ENCODE results near the gene CASKIN2.
A peak's percentile ranks its signal among the peaks of the same experiment; 100 is the strongest.

Gene CASKIN2, protein sequence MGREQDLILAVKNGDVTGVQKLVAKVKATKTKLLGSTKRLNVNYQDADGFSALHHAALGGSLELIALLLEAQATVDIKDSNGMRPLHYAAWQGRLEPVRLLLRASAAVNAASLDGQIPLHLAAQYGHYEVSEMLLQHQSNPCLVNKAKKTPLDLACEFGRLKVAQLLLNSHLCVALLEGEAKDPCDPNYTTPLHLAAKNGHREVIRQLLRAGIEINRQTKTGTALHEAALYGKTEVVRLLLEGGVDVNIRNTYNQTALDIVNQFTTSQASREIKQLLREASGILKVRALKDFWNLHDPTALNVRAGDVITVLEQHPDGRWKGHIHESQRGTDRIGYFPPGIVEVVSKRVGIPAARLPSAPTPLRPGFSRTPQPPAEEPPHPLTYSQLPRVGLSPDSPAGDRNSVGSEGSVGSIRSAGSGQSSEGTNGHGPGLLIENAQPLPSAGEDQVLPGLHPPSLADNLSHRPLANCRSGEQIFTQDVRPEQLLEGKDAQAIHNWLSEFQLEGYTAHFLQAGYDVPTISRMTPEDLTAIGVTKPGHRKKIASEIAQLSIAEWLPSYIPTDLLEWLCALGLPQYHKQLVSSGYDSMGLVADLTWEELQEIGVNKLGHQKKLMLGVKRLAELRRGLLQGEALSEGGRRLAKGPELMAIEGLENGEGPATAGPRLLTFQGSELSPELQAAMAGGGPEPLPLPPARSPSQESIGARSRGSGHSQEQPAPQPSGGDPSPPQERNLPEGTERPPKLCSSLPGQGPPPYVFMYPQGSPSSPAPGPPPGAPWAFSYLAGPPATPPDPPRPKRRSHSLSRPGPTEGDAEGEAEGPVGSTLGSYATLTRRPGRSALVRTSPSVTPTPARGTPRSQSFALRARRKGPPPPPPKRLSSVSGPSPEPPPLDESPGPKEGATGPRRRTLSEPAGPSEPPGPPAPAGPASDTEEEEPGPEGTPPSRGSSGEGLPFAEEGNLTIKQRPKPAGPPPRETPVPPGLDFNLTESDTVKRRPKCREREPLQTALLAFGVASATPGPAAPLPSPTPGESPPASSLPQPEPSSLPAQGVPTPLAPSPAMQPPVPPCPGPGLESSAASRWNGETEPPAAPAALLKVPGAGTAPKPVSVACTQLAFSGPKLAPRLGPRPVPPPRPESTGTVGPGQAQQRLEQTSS (N-terminal part only)

DNA sequence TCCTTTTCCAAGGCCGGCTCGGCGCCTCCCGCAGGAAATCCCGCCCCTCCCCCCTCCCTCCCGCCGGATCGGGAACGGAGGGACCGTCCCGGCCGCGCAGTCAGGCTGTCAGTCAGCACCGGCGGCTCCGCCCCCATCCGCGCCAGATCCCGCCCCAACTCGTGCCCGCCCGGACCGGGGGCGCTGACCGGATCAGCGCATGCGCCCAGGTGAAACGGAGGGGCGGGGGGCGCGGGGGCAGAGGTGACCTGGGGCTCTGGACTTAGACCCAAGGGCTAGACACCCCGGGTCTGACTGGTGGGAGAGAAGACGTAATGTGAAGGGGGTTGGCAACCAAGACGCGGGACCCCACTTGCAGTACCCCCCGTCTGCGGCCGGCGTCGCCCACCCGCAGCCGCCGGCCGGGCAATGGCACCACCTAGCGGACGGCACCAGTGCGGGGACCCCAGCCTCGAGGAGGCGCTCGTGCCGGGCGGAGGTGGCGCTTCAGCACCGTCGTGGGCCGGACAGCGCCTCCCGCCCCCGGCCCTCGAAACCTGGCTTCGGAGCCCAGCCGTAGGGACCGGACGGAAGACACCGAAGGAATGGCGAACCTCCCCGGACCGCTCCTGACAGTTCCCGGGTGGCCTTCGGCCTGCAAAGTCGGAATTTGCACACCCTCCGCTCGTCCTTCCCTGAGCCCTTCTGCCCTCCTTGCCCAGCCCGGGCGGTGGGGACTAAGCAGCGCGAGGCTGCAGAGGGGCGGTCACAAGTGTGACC, at the start of gene CASKIN2:
TSS of gene CASKIN2 (minus strand) at position 42 of the 759 bp plus-strand sequence. CDS start 1,733 bp downstream, outside the sequence.
- peak; percentile 76 for DNase-seq

DNA sequence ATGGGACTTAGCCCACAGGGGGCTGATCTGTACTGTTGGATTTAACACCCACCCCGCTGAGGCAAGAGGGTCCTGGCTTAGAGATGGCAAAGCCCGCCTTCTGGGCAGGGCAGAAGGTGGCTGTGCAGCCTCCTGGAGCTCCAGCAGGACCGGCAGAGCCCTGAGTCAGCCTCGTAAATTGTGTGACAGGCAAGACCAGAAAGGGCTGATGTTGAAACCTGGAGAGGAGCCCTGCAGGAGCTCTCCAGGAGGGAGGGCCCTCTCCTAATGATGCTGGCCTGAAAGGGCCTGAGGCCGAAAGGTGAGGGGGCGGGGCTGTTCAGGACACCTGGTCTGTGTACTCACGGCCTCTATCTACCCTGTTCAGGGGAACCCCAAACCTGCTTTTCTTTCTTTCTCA, 49.7 kb upstream of the CASKIN2 start:
- no peak for DNase-seq

DNA sequence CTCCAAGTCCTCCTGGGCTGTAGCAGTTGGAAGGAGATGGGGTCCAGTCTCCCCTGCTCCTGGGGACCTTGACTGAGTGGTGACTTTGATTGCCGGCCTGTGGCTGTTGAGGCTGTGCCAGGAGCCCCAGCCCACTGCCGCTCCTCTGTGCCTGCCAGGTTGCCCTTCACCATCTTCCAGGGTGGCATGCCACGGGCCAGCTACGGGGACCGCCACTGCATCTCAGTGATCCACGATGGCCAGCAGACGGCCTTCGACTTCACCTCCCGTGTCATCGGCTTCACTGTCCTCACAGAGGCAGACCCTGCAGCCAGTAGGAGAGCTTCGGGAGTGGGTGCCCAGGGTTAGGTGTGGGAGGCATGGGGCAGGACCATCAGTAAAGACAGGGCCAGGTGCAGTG, 48.9 kb upstream of the CASKIN2 start:
- no peak for DNase-seq

DNA sequence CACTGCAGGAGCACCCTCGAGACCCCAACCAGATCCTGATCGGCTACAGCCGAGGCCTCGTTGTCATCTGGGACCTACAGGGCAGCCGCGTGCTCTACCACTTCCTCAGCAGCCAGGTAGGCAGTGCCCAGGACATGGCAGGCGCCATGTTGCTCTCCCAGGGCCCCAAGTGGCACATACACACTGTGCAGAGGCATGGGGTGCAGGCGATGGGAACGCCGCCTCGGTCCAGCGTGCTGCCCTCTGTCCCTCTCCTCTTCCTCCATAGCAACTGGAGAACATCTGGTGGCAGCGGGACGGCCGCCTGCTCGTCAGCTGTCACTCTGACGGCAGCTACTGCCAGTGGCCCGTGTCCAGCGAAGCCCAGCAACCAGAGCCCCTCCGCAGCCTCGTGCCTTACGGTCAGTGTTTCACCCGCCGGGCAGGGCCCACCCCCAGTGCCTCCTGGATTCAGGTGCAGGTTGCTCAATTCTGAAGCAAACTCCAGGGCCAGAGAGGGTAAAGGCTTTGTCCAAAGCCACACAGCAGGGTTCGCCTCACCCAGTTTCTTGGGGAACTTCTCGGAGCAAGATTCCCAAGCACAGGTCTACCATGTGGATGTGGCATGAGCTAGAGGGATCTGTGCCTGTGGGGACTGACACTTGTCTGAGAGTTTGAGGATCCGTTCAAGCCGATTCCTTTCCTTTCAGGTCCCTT, 47.9 kb upstream of the CASKIN2 start:
- no peak for DNase-seq

DNA sequence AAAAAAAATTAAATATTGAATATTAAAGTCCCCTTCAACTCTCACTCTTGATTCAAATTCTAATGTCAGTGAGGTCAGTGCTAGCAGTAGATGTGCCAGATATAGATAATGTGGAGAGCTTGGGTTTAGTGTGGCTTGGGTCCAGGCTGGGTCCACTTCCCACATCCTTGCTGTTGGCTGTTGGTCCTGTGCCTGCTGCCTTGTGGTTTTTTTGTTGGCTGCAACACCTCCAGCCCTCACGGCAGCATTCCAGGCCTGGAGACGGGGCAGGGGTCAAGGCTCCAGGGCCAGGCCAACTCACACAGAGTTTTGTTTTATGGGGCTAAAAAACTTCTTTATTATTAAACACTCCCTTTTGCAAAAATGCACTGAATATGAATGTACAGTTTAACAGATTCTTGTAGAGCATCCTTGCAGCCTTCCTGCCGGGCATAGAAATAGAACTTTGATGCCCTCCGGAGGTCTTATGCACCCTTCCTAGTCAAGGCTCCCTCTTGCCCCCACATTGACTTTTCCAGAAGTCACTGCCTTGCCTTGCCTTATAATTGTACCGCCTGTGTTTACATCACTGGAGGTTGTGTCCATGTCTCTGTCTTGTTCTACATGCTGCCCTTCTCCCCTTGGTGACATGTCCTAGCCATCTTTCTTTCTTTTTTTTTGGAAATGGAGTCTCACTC, 46.7 kb upstream of the CASKIN2 start:
- DNase-seq: no peak

DNA sequence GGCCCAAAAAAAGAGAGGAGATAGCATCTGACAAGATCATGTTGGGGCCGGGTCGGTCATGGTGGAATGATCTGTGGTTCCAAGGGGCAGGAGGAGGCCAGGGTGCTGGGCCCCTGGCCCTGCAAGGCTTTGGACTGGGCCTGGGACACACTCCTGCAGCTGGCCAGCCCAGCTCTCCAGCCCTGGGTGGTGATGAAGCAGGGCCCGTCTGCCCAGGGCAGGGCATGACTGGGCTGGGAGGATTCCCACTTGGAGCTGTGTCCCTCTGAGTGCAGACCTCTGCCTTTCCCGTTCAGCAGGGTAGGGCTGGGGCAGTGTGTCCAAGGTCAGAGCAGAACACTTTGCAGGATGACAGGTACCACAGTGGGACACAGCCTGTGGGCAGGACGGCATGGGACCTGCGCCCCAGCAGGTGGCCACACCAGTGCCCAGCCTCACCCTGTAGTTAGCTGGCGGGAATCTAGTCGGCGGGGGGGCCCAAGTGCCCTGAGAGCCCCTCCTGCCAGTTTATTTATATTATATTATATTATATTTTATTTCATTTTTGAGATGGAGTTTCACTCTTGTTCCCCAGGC, 44.7 kb upstream of the CASKIN2 start:
- no peak for DNase-seq

DNA sequence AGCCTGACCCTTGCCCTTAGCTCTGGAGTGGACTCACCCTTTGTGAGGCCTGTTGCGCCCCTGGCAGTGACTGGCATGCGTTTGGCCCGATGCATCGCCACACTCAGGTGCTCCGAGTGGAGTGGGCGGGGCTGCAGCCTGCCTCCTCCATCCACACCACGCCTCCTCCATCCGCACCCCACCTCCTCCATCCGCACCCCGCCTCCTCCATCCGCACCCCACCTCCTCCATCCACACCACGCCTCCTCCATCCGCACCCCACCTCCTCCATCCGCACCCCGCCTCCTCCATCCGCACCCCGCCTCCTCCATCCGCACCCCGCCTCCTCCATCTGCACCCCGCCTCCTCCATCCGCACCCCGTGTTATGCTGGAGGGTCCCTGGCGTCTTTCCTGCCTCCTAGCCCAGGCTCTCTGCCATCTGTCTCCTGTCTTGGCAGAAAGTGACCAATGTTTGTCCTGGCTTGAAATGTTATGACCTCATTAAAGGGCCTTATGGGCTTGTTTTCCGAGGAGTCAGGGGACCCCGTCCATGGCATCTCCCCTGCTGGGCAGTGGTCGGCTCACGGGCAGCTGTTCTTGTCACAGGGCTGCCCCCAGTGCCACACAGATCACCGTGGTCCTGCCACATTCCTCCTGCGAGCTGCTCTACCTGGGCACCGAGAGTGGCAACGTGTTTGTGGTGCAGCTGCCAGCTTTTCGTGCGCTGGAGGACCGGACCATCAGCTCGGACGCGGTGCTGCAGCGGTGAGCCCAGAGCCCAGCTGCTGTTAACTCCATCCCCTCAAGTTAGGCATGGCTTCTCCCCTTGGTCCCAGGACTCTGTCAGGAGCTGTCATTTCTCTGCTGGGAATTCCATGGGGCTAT, 43.6 kb upstream of the CASKIN2 start:
- no peak for DNase-seq

DNA sequence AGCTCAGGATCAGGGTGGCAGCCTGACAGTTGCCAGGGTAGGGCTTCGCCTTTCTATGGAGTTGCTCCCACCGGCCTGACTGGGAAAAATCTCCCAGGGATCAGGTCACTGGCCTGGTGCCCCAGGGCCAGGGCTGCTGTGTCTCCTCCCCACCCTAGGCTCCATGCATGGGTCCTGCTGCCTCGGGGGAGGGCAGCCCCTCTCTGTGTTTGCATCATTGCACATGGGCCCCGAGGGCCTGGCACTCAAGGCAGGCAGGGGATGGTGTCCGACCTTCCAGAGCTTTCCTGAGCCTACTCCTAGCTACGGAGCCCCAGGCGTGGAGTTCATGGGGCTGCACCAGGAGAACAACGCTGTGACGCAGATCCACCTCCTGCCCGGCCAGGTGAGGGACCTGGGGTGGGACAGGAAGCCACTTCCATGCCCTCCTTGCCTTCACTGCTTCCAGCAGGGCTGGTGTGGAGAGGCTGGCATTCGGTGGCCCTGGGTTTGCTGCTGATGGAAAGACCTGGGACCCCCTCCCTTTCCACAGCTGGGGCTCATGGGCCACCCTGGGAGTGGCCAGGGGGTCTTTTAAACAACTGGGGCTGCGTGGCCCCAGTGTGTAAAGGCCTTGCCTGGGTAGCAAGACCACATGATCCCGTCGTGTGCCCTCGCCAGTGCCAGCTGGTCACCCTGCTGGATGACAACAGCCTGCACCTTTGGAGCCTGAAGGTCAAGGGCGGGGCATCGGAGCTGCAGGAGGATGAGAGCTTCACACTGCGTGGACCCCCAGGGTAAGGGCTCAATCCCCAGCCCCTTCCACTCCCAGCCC, 42.7 kb upstream of the CASKIN2 start:
- no peak for DNase-seq

DNA sequence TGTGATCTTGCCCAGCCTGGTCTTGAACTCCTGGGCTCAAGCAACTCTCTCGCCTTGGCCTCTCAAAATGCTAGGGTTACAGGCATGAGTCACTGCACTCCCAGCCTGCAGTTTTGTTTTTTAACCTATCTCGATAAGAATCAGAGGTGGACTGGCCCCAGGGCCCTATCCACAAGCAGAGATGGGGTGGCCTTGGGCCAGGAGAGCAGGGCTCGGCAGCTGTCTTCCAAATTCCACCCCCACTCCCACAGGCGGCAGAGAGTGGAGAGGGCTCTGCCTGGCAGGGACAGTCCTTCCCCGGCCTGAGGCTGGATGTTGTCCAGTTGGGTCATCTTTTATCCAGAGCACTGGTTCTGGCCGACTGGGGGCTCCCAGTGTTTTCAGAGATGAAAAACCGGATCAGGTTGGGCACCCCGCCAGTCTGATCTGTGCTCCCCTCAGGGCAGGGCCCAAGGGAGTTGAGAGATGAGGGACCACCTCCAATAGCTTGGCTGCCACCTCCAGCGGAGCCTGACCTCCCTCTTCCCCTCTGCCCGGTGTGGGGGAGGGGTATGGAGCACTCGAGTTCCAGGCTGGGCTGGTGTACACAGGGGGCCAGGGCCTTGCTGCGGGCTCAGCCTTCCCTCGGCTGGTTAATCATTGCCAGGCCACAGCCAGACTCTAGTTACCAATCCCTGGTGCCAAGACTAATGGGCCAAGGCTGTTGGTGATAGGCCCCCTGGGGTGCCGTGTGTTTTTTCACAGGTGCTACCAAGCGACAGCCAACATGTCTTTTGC, 41.9 kb upstream of the CASKIN2 start:
- no peak for DNase-seq

DNA sequence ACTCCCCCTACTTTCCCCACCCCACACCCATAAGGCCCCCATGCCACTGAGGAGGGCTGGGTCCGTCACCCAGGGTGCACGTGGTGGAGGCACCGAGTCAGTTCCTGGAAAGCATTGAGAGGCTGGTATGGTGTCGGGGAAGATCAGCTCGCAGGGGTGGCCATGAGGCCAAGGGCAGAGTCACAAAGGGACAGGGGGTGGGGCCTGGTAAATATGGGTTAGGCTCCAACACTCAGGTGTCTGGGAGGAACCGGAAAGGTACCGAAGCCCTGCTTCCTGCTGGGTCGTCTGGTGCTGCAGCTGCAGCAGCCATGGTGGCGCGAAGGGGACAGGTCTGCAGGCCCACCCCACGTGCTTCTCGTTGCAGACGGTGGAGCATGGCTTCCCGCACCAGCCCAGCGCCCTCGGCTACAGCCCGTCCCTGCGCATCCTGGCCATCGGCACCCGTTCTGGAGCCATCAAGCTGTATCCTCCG, 40.4 kb upstream of the CASKIN2 start:
- DNase-seq: no peak

DNA sequence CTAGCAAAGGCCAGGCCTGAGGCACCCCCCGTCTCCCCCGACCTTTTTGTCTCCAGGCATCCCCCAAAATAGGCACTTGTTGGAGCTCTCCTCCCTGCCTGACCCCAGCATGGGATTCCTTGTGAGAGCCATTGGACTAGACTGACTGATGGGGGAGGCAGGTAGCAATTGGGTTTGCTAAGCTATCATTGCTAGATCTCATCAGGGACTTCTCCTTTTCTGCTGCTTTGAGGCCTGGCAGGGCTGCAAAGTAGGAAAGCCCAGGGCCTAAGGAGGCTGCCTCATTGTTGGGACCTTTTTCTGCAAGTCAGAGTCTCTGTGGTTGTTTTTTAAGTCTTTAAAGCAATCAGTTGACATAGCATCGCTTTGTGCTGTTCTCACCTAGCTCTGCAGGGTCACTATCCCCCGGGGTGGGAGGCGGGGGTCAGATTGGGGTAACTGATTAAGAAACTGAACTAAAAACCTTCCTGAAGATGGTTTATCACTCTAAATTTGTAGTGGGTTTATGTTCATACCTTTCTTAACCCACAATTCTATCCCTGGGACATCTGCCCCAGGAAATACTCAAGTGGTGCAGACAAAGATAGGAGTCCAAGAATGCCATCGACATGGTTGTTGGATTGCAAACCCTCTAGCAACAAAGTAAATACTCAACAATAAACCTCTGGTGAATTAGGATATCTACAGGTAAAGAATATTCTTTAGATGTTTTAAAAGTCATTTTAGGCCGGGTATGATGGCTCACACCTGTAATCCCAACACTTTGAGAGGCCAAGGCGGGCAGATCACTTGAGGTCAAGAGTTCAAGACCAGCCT, 38.2 kb upstream of the CASKIN2 start:
- DNase-seq: no peak

DNA sequence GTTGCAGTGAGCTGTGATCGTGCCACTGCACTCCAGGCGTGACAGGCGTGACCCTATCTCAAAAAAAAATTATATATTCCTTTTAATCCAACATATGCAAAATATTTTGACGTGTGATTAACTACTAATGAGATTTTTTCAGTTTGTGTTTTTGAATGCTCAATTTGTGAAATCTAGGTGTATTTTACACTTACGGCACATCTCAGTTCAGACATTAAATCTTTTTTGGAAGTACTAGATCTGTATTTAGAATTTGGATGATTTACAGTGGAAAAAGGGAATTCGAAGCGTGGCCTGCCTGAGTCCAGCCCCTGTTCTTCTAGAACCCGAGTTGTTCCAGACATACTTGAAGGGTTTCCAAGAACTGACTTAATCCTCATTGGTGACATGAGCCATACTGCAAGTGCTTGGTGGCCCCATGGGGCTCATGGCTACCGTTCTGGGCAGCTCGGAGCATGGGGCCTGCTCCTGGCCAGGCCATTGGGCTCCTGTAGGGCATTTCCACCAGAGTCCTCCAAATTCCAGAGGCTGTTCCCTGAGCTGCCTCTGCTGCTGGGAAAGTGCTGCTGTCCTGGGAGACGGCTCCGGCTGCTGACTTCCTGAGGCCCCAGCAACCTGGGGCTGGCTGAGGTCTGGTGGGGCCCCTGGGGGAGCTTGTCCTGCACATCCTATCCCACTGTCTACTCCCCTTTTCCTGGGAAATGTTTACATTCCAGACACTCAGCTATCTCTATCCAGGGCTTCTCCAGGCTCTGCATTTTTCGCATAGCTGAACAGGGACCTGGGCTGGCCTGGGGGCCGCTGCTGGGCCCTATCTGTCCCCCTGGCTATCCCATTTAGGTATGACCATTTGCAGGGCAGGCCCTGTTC, 37.3 kb upstream of the CASKIN2 start:
- DNase-seq: no peak

DNA sequence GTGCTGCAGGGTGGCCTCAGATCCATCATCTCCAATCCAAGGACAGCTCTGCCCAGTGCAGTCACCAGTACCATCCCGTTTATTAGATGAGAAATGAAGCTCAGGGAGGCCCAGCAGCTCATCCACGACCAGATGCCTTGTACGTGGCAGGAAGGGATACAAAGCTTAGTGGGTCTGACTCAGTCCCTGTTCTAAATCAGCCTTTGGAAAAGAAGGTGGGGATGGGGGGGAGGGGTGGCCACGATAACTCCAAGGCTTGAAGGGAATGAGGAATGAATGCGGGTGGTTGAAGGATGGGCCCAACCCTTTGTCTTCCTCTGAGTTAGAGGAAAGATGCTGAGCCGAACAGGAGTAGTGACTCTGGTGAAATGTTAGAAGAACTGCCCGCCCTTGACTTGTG, 35.9 kb upstream of the CASKIN2 start:
- no peak for DNase-seq

DNA sequence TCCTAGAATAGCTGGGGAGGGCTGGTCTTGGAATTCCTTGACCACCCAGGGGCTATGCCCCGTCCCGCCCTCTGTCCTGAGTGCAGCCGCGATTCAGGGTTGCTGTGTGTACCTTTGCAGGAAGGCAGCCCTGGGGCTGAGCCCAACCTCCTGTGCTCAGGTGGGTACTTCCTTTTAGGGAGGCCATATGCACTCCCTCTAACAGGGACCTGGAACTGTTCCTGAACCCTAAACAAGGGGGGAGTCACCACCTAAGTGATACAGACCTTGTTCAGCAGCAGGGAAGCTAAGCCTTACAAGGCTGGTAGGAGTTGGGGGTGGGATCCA, 34.8 kb upstream of the CASKIN2 start:
- DNase-seq: no peak

DNA sequence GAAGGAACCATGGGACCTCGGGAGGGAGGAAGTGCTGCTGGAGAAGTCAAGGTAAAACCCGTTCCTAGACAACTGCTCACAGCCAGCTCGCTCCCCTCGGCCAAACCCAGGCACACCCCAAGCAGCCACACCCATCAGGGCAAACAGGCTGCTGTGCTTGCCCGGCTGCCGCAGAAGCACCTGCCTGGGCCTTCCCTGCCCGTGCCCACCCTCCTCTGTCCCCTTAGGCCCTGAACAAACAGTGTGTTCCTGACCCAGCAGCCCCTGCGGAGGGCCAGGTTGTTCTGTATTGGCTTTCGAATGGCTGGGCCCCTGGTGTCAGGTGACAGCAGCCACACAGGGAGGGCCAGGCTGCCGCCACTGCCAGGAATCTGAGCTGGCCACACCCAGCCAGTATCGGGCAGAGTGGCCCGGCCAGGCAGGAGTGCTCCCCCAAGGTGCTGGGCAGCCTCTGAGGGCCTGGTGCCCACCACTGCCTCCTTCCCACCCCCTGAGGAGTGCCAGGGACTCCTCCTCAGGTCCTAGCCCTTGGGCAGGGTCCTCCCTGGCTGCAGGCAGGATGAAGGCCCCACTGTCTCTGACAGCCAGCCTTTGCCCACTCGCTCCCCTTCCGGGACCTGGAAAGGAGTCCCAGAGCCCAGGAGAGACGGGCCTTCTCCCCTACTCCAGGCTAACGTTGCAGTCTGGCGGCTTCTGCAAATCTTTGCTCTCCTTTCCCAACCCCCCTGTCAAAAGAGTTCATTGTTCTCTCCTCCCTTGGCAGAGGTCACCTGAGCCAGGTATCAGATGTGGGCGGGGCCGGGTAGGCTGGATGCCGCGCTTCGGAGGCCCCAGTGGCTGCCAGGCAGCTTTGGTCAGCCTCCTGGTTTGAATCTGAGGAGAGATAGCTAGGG, 34.2 kb upstream of the CASKIN2 start:
- DNase-seq: no peak

Data from CD4-positive, alpha-beta T cell treated with Interleukin-10 for 1 hour (primary cell).